Left ventricle myocardium inferior (tissue), 1 donor: ENCODE measurements around the gene AIFM1. TPM values are rescaled to one million over a fixed set of nuclear protein-coding genes. Genes with fewer than 3 reads are reported as not detected.

Source experiments
- DNase-seq: peaks from one replicate; pipeline ENCODE4 v3.0.0-alpha.2; 2020
- H3K27ac ChIP-seq: fragments of 200-600 bp; replicated peaks from 2 replicates; pipeline ENCODE4 v1.8.0; 2021
- H3K27me3 ChIP-seq: fragments of 200-600 bp; 2 replicates; pipeline ENCODE4 v1.8.0; 2021; ENCODE audit warnings: low read depth
- H3K36me3 ChIP-seq: fragments of 200-600 bp; 2 replicates; pipeline ENCODE4 v1.8.0; 2021
- H3K4me1 ChIP-seq: fragments of 200-600 bp; 2 replicates; pipeline ENCODE4 v1.8.0; 2021
- H3K4me3 ChIP-seq: fragments of 200-600 bp; 2 replicates; pipeline ENCODE4 v1.8.0; 2021; ENCODE audit warnings: mild to moderate bottlenecking, moderate library complexity
- H3K9me3 ChIP-seq: fragments of 200-600 bp; replicated peaks from 2 replicates; pipeline ENCODE4 v1.8.0; 2021
- CTCF ChIP-seq: fragments of 200-600 bp; IDR thresholded peaks from 2 replicates; pipeline ENCODE4 v1.8.0; 2021; ENCODE audit warnings: antibody characterized with exemption, mild to moderate bottlenecking, borderline replicate concordance
- intact Hi-C: fragments of 100-400 bp; cut with micrococcal nuclease; formaldehyde crosslinking; loops from one replicate; pipeline ENCODE4 v1.11.0; 2022
- total RNA-seq: library from RNA; stranded (reverse); fragmentation: NEBNext Ultra II Directional; extraction: Animal tissue kit (Norgen Biotek cat#: 25700); gene quantifications from one replicate; pipeline ENCODE4 v1.2.1, GENCODE V29; 2021
- donor health status: DM: no; HTN: yes; CAD: no; lungs with severe emphysema.

The AIFM1 gene
- total RNA-seq, 1 donor from 2014 or later = 127 TPM

- peak overlapping the region; percentile 69 for H3K4me3 ChIP-seq
These were observed 5.3 kb upstream of the AIFM1 start for GRCh38 chrX:130170752-130171445.

GRCh38 chrX:130167040-130167439, 1.4 kb upstream of the AIFM1 start:
- Histone ChIP-seq H3K27ac (peak overlapping the region; percentile 96), H3K4me3 (peak overlapping the region; percentile 79), H3K36me3 (no peaks in the 10 kb centered on the region), H3K9me3 (no peaks in the 10 kb centered on the region), H3K4me1 (peaks cover 38% of the 10 kb centered on the region), H3K27me3 (no peaks in the 10 kb centered on the region)
- DNase-seq = no peak
- intact Hi-C loops = no loop called here
- TF ChIP-seq CTCF = no peak

More at GRCh38 chrX:130170752-130171445, 5.3 kb upstream of the AIFM1 start:
- Histone ChIP-seq H3K9me3 (no peaks in the 10 kb centered on the region), H3K27ac (no peak overlapping the region), H3K27me3 (no peaks in the 10 kb centered on the region), H3K4me1 (peaks cover 39% of the 10 kb centered on the region), H3K36me3 (no peaks in the 10 kb centered on the region)
- intact Hi-C loops = no loop called here
- no peak for TF ChIP-seq CTCF
- DNase-seq = peak; percentile 41

- peaks cover 40% of the 10 kb centered on the region for H3K4me1 ChIP-seq
- DNase-seq = no peak
- intact Hi-C loops = no loop called here
- peak overlapping the region; percentile 96 for H3K27ac ChIP-seq
- H3K27me3 ChIP-seq = no peaks in the 10 kb centered on the region
- H3K4me3 ChIP-seq = peak overlapping the region; percentile 79
- no peaks in the 10 kb centered on the region for H3K9me3 ChIP-seq
- no peak for TF ChIP-seq CTCF
- H3K36me3 ChIP-seq = no peaks in the 10 kb centered on the region
These were observed 799 bp upstream of the AIFM1 start for GRCh38 chrX:130166503-130166777.

DNA sequence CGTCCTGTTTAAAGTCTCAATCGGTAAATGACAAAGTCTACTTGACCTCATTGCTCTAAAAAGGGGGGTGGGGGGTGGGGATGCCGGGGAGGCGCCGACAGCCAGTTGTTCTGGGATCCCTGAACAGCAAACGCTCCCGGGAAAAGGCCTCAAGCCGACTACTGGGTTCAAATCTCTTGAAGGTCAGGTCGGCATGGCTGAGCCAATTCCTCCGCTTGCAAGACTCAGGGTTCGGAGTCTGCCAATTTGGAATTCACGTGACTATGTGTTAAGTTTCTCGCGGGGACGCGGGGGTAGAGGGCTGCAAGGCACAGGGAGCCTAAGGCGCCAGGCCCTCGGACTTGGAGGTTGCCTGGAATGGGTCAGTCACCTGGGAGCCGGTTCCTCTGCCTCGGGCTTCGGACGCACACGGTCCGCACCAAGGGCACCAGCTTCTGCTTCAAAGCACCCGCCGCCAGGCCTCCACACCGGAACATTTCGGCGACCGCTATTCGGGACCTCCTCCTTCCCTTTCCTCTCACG, 399 bp downstream of the AIFM1 start:
- no peaks in the 10 kb centered on the region for H3K27me3 ChIP-seq
- TF ChIP-seq CTCF = no peak
- H3K4me1 ChIP-seq = peaks cover 40% of the 10 kb centered on the region
- intact Hi-C loops = no loop called here
- H3K36me3 ChIP-seq = no peaks in the 10 kb centered on the region
- peak overlapping the region; percentile 79 for H3K4me3 ChIP-seq
- H3K9me3 ChIP-seq = no peaks in the 10 kb centered on the region
- peak overlapping the region; percentile 96 for H3K27ac ChIP-seq
- DNase-seq = no peak

DNA sequence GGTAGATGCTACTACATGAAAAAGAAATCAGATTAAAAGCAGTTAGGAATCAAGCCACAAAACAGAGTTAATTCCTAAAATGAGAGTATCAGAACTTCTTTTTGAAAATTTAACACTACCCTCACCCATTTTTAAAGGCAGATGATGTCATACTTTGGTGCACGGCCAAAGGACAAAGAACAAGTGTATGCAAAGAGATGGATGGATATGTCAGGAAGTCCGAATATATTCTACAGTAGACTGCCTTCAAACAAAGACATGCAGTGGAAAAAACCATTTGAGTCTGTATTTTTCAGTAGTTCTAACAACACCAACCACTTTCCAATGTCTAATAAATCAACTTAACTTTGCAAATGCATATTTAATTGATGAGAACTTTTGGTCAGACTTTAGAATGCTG, 2.2 kb downstream of the AIFM1 start:
- no peaks in the 10 kb centered on the region for H3K27me3 ChIP-seq
- TF ChIP-seq CTCF = no peak
- no peak overlapping the region for H3K27ac ChIP-seq
- no peak for DNase-seq
- H3K36me3 ChIP-seq = no peaks in the 10 kb centered on the region
- intact Hi-C loops = no loop called here
- no peaks in the 10 kb centered on the region for H3K9me3 ChIP-seq
- peaks cover 40% of the 10 kb centered on the region for H3K4me1 ChIP-seq
- no peak overlapping the region for H3K4me3 ChIP-seq
